ENCODE data around the gene CCDC187.

The CCDC187 gene

DNA sequence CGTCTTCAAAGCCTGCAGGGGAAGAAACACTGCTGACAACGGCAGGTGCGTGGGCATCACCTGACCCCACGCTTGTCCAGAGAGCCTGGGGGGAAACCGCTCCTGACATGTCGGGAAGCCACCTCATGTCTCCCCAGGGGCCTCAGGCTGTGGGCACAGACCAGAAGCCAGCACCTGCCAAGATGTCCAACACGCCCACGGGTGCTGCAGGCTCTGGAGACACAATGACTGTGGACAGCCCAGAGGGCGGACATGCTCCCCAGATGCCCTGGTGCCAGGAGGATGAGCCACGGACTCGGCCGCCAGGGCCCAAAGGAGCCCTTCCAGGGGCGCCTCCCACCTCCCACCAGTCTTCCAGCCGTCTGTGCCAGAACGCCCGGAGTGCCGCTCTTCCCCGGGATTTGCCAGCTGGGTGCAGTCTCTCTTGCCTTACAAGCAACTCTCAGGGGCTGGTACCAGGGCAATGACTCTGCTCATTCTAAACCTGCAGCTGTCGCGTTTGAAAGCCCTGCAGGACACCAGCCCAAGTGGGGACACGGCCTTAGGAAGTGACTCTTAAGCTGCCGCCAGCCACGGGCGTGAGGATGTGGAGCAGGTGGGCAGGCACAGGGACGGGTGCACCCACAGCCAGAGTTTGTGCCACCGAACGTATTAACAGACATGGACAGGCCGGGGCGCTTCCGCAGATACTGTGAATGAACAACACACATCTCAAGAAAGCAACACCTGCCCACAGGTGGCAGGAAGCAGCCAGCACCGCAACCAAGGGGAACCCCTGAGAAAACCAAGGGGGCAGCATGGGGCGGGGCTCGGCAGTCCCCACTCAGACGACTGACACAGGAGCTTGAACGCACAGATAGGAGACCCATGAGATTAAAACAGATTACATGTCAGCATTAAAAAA is 92.2 kb downstream of the CCDC187 start:
- no peak overlapping the region for H3K27ac ChIP-seq (ENCODE audit: low read depth, low read length)
- H3K36me3 ChIP-seq (ENCODE audit: control insufficient read depth, insufficient read depth, low read length): peaks cover 47% of the 10 kb centered on the region
- peaks cover 3% of the 10 kb centered on the region; the same call in 1 of the 2 replicates for H3K9me3 ChIP-seq (ENCODE audit: control insufficient read depth, insufficient read depth, low read depth, low read length)
- H3K4me3 ChIP-seq (ENCODE audit: low read depth, low read length): no peak overlapping the region
- H3K27me3 ChIP-seq (ENCODE audit: control insufficient read depth, insufficient read depth, low read length): peaks cover 2% of the 10 kb centered on the region; the same call in 1 of the 2 replicates
- peaks cover under 1% of the 10 kb centered on the region; the same call in 1 of the 2 replicates for H3K4me1 ChIP-seq (ENCODE audit: control insufficient read depth, insufficient read depth, low read length)
- no peak overlapping the region for H3K9ac ChIP-seq (ENCODE audit: low read length)

GRCh38 chr9:136211006-136211405 is 92.9 kb downstream of the CCDC187 start:
- Histone ChIP-seq H3K9me3 (ENCODE audit: control insufficient read depth, insufficient read depth, low read depth, low read length) (peaks cover 3% of the 10 kb centered on the region; the same call in 1 of the 2 replicates), H3K27ac (ENCODE audit: low read depth, low read length) (no peak overlapping the region), H3K4me1 (ENCODE audit: control insufficient read depth, insufficient read depth, low read length) (no peaks in the 10 kb centered on the region), H3K4me3 (ENCODE audit: low read depth, low read length) (no peak overlapping the region), H3K27me3 (ENCODE audit: control insufficient read depth, insufficient read depth, low read length) (peaks cover 8% of the 10 kb centered on the region; the same call in 1 of the 2 replicates), H3K9ac (ENCODE audit: low read length) (no peak overlapping the region), H3K36me3 (ENCODE audit: control insufficient read depth, insufficient read depth, low read length) (peaks cover 43% of the 10 kb centered on the region)

DNA sequence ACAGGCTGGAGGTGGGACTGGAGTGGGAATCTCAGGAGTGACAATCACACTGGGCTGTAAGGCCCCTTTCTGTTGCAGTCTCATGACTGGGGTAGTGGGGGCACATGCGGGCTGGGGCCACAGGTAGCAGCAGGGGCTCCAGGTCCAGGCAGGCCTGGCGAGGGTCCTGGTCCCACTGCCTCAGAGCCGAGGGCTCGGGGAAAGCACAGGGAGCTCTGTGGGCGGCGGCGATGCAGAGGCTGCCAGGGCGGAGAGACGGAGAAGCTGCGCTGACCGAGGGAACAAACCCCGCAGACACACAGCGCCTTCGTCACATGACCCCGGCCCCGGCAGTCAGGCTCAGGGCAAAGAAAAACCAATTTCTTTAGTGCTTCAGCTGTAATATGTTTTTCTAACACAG is 93.6 kb downstream of the CCDC187 start:
- no peak overlapping the region for H3K9ac ChIP-seq (ENCODE audit: low read length)
- no peak overlapping the region for H3K27ac ChIP-seq (ENCODE audit: low read depth, low read length)
- peaks cover 3% of the 10 kb centered on the region; the same call in 1 of the 2 replicates for H3K9me3 ChIP-seq (ENCODE audit: control insufficient read depth, insufficient read depth, low read depth, low read length)
- 0 out of 2 replicates have a peak, but pooled peaks cover 1% of the 10 kb centered on the region for H3K4me1 ChIP-seq (ENCODE audit: control insufficient read depth, insufficient read depth, low read length)
- H3K36me3 ChIP-seq (ENCODE audit: control insufficient read depth, insufficient read depth, low read length): peaks cover 38% of the 10 kb centered on the region
- H3K27me3 ChIP-seq (ENCODE audit: control insufficient read depth, insufficient read depth, low read length): peaks cover 16% of the 10 kb centered on the region
- no peak overlapping the region for H3K4me3 ChIP-seq (ENCODE audit: low read depth, low read length)

DNA sequence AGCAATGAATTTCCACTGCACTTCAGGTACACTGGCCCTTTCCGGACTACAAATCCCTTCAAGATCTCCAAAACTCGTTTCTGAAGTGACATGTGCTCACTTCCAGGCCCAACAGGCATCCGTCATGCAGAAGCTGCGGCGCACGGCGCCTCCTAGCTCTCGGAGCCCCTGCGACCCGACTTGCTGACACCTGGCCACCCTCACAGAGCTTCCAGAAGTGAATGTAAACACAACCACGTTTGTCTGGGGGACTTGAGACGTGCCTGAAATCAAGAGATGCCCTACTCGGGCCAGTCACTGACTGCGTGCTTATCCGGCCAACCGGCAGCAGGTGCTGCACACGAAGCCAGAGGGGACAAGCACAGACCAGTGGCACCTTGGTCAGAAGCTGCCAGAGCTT is 94.1 kb downstream of the CCDC187 start:
- Histone ChIP-seq H3K27ac (ENCODE audit: low read depth, low read length) (no peak overlapping the region), H3K4me1 (ENCODE audit: control insufficient read depth, insufficient read depth, low read length) (0 out of 2 replicates have a peak, but pooled peaks cover 2% of the 10 kb centered on the region), H3K9ac (ENCODE audit: low read length) (no peak overlapping the region), H3K9me3 (ENCODE audit: control insufficient read depth, insufficient read depth, low read depth, low read length) (peaks cover 3% of the 10 kb centered on the region; the same call in 1 of the 2 replicates), H3K27me3 (ENCODE audit: control insufficient read depth, insufficient read depth, low read length) (peaks cover 20% of the 10 kb centered on the region), H3K36me3 (ENCODE audit: control insufficient read depth, insufficient read depth, low read length) (peaks cover 34% of the 10 kb centered on the region), H3K4me3 (ENCODE audit: low read depth, low read length) (no peak overlapping the region)

DNA sequence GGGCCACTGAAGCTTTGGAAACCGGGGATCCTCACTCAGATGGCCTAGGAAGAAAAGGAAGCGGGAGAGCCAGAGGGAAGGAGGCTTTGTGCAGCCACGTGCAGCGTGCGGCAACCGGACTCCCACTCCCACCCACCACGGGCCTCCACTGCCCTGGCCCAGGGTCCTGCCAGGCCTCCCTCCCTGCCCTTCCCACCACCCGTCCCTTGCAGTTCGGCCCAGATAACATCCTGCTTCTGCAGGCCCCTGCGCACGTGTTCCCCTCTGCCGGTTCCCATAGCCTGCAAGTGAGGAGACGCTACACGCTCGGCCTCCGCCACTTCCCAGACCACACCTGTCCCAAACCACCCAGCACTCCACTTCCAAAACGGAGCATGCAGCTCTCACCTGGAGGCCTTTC is 94.7 kb downstream of the CCDC187 start:
- H3K9me3 ChIP-seq (ENCODE audit: control insufficient read depth, insufficient read depth, low read depth, low read length): peaks cover 1% of the 10 kb centered on the region; the same call in 1 of the 2 replicates

GRCh38 chr9:136208675-136209074 is 95.2 kb downstream of the CCDC187 start:
- H3K27ac ChIP-seq (ENCODE audit: low read depth, low read length): no peak overlapping the region
- no peaks in the 10 kb centered on the region for H3K9me3 ChIP-seq (ENCODE audit: control insufficient read depth, insufficient read depth, low read depth, low read length)
- H3K4me3 ChIP-seq (ENCODE audit: low read depth, low read length): no peak overlapping the region
- peaks cover 23% of the 10 kb centered on the region for H3K36me3 ChIP-seq (ENCODE audit: control insufficient read depth, insufficient read depth, low read length)
- 0 out of 2 replicates have a peak, but pooled peaks cover 2% of the 10 kb centered on the region for H3K4me1 ChIP-seq (ENCODE audit: control insufficient read depth, insufficient read depth, low read length)
- peaks cover 31% of the 10 kb centered on the region for H3K27me3 ChIP-seq (ENCODE audit: control insufficient read depth, insufficient read depth, low read length)
- H3K9ac ChIP-seq (ENCODE audit: low read length): no peak overlapping the region

More for the DNA sequence above, 94.7 kb downstream of the CCDC187 start:
- Histone ChIP-seq H3K27ac (ENCODE audit: low read depth, low read length) (no peak overlapping the region), H3K4me1 (ENCODE audit: control insufficient read depth, insufficient read depth, low read length) (0 out of 2 replicates have a peak, but pooled peaks cover 2% of the 10 kb centered on the region), H3K36me3 (ENCODE audit: control insufficient read depth, insufficient read depth, low read length) (peaks cover 28% of the 10 kb centered on the region), H3K27me3 (ENCODE audit: control insufficient read depth, insufficient read depth, low read length) (peaks cover 26% of the 10 kb centered on the region), H3K9ac (ENCODE audit: low read length) (no peak overlapping the region), H3K4me3 (ENCODE audit: low read depth, low read length) (no peak overlapping the region)

- no peaks in the 10 kb centered on the region for H3K9me3 ChIP-seq (ENCODE audit: control insufficient read depth, insufficient read depth, low read depth, low read length)
- H3K9ac ChIP-seq (ENCODE audit: low read length): no peak overlapping the region
- H3K4me3 ChIP-seq (ENCODE audit: low read depth, low read length): no peak overlapping the region
- peaks cover 42% of the 10 kb centered on the region for H3K27me3 ChIP-seq (ENCODE audit: control insufficient read depth, insufficient read depth, low read length)
- no peak overlapping the region for H3K27ac ChIP-seq (ENCODE audit: low read depth, low read length)
- 0 out of 2 replicates have a peak, but pooled peaks cover 2% of the 10 kb centered on the region for H3K4me1 ChIP-seq (ENCODE audit: control insufficient read depth, insufficient read depth, low read length)
- H3K36me3 ChIP-seq (ENCODE audit: control insufficient read depth, insufficient read depth, low read length): peaks cover 13% of the 10 kb centered on the region
Measured at GRCh38 chr9:136207616-136208015, 96.3 kb downstream of the CCDC187 start.

DNA sequence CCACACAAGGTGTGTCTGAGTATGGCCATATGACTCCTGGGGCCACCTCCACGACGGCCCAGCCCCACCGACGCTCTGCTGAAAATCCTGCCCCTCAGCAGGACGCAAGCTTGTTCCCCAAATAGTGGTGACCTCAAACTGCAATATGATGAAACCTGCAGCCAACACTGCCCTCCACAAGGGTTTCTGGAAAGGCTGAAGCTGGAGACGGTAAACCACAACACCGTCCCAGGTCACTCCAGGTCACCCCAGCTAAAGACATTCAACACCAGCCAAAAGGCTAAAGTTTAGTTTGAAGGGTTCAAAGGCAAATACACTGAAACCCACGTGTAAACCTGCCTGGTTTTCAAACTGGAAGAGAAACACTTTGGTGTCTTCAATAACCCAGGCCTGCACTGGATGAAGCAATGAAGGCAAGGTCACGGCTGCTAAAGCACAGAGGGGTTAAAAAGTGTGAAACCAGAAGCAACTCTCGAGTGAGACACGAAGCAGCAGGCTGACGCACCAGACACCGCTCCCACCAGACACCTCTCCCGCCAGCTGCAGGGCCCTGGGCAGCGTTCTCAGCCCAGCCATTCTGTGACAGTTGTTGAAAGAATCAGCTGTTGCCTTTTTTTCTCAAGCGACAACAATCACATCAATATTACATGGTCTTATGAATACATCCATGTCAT is 97.2 kb downstream of the CCDC187 start:
- Histone ChIP-seq H3K9me3 (ENCODE audit: control insufficient read depth, insufficient read depth, low read depth, low read length) (no peaks in the 10 kb centered on the region), H3K4me1 (ENCODE audit: control insufficient read depth, insufficient read depth, low read length) (0 out of 2 replicates have a peak, but pooled peaks cover 2% of the 10 kb centered on the region), H3K27me3 (ENCODE audit: control insufficient read depth, insufficient read depth, low read length) (peaks cover 51% of the 10 kb centered on the region), H3K9ac (ENCODE audit: low read length) (no peak overlapping the region), H3K4me3 (ENCODE audit: low read depth, low read length) (no peak overlapping the region), H3K27ac (ENCODE audit: low read depth, low read length) (no peak overlapping the region), H3K36me3 (ENCODE audit: control insufficient read depth, insufficient read depth, low read length) (peaks cover 13% of the 10 kb centered on the region)

DNA sequence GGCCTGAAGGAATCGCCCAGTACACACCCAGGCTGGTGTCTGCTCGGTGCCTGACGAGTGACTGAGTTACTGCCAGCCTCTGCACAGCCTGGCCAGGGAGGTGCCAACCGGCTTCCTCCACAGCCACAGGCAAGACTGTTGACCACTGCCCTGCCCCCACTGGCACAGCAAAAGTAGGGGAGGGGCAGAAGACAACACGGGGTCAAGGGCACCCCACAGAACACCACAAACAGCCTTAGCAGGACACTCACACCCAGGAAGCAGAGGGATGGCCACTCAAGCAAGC is 98.2 kb downstream of the CCDC187 start:
- Histone ChIP-seq H3K9ac (ENCODE audit: low read length) (no peak overlapping the region), H3K36me3 (ENCODE audit: control insufficient read depth, insufficient read depth, low read length) (peaks cover 10% of the 10 kb centered on the region), H3K27me3 (ENCODE audit: control insufficient read depth, insufficient read depth, low read length) (peaks cover 62% of the 10 kb centered on the region), H3K9me3 (ENCODE audit: control insufficient read depth, insufficient read depth, low read depth, low read length) (no peaks in the 10 kb centered on the region), H3K4me1 (ENCODE audit: control insufficient read depth, insufficient read depth, low read length) (0 out of 2 replicates have a peak, but pooled peaks cover 2% of the 10 kb centered on the region), H3K4me3 (ENCODE audit: low read depth, low read length) (no peak overlapping the region), H3K27ac (ENCODE audit: low read depth, low read length) (no peak overlapping the region)

GRCh38 chr9:136204838-136205706 is 98.8 kb downstream of the CCDC187 start, which contains the start of gene LHX3:
LHX3 (minus strand) TSS chr9:136205128; CDS start chr9:136205012, 116 bp downstream.
- H3K9me3 ChIP-seq (ENCODE audit: control insufficient read depth, insufficient read depth, low read depth, low read length): no peaks in the 10 kb centered on the region
- no peak within 1 kb of the TSS for H3K9ac ChIP-seq (ENCODE audit: low read length)
- no peak within 1 kb of the TSS for H3K27ac ChIP-seq (ENCODE audit: low read depth, low read length)
- peak within 1 kb of the TSS; percentile 18; the same call in 1 of the 2 replicates for H3K4me3 ChIP-seq (ENCODE audit: low read depth, low read length)
- 0 out of 2 replicates have a peak, but pooled peaks cover 2% of the 10 kb centered on the region for H3K4me1 ChIP-seq (ENCODE audit: control insufficient read depth, insufficient read depth, low read length)
- H3K27me3 ChIP-seq (ENCODE audit: control insufficient read depth, insufficient read depth, low read length): peaks cover 67% of the 10 kb centered on the region
- peaks cover 10% of the 10 kb centered on the region for H3K36me3 ChIP-seq (ENCODE audit: control insufficient read depth, insufficient read depth, low read length)
